GM12878 (cell line): Measurements from ENCODE around the gene LDHA. TPM values are rescaled to one million over a fixed set of nuclear protein-coding genes. Genes with fewer than 3 reads are reported as not detected.
A peak's percentile ranks its signal among the peaks of the same experiment; 100 is the strongest.

Experiments
- BCL11A ChIP-seq: IDR thresholded peaks from 2 replicates; pipeline ENCODE4 v1.6.1; 2011; ENCODE audit warnings: low read depth, low read length
- CBX3 ChIP-seq: fragments of 200-600 bp; sonication (generic); IDR thresholded peaks from 2 replicates; pipeline ENCODE4 v1.6.1; 2016; ENCODE audit warnings: low read depth, borderline replicate concordance
- CHD2 ChIP-seq: IDR thresholded peaks from 2 replicates; pipeline ENCODE4 v1.6.1; 2011; ENCODE audit warnings: low read depth, low read length, improper control_type of control experiment, borderline replicate concordance
- CHD4 ChIP-seq: fragments of 200-600 bp; sonication (generic); IDR thresholded peaks from 2 replicates; pipeline ENCODE4 v1.6.1; 2016; ENCODE audit warnings: mild to moderate bottlenecking
- CREB1 ChIP-seq: IDR thresholded peaks from 2 replicates; pipeline ENCODE4 v1.6.1; 2012; ENCODE audit warnings: low read depth, mild to moderate bottlenecking, inconsistent platforms
- EP300 ChIP-seq, 2 experiments: fragments of 150-350 bp in 1 of 2; IDR thresholded peaks; 2 replicates each; pipeline ENCODE4 v1.6.1; 2011 to 2012; ENCODE audit warnings: low read depth in 2 of 2, low read length in 2 of 2, borderline replicate concordance in 1 of 2, improper control_type of control experiment in 1 of 2, inconsistent platforms in 1 of 2; ENCODE audit not compliant: control insufficient read depth in 1 of 2
- HDGF ChIP-seq: fragments of 450-650 bp; IDR thresholded peaks from 2 replicates; pipeline ENCODE4 v1.6.1; 2016; ENCODE audit warnings: antibody characterized with exemption
- JUNB ChIP-seq: IDR thresholded peaks from 2 replicates; pipeline ENCODE4 v1.6.1; 2016; ENCODE audit warnings: antibody characterized with exemption, mild to moderate bottlenecking
- KAT2A ChIP-seq: conservative IDR thresholded peaks from 2 replicates; pipeline ENCODE4 v1.6.1; 2011; ENCODE audit warnings: low read depth, low read length; ENCODE audit not compliant: control insufficient read depth
- KLF5 ChIP-seq: fragments of 450-650 bp; IDR thresholded peaks from 2 replicates; pipeline ENCODE4 v1.6.1; 2014; ENCODE audit warnings: mild to moderate bottlenecking; ENCODE audit not compliant: partially characterized antibody
- POLR2A ChIP-seq: IDR thresholded peaks from 2 replicates; pipeline ENCODE4 v1.6.1; 2011; ENCODE audit warnings: low read depth, mild to moderate bottlenecking, low read length
- POLR2AphosphoS5 ChIP-seq: IDR thresholded peaks from 2 replicates; pipeline ENCODE4 v1.6.1; 2011; ENCODE audit warnings: mild to moderate bottlenecking, low read length, inconsistent platforms
- RUNX3 ChIP-seq: IDR thresholded peaks from 2 replicates; pipeline ENCODE4 v1.6.1; 2012; ENCODE audit warnings: low read length, inconsistent platforms
- SUZ12 ChIP-seq: fragments of 200-600 bp; sonication (generic); IDR thresholded peaks from one replicate; pipeline ENCODE4 v1.6.1; 2018; ENCODE audit warnings: antibody characterized with exemption, mild to moderate bottlenecking; ENCODE audit not compliant: unreplicated experiment
- YBX1 ChIP-seq: fragments of 450-650 bp; IDR thresholded peaks from 2 replicates; pipeline ENCODE4 v1.6.1; 2016; ENCODE audit warnings: antibody characterized with exemption
- ZNF622 ChIP-seq: fragments of 450-650 bp; IDR thresholded peaks from 2 replicates; pipeline ENCODE4 v1.6.1; 2017; ENCODE audit warnings: mild to moderate bottlenecking, inconsistent platforms
- ZSCAN29 ChIP-seq: fragments of 450-650 bp; IDR thresholded peaks from 2 replicates; pipeline ENCODE4 v1.6.1; 2017; ENCODE audit warnings: mild to moderate bottlenecking, moderate library complexity
- polyA plus RNA-seq, 11 experiments: library from polyadenylated mRNA; depleted of rRNA in 4 of 11; unstranded in 6 of 11; stranded (reverse) in 5 of 11; fragments of >200 nt; fragmentation: Nextera tagmentation in 4 of 11; fragmentation: Illumina TruSeq in 1 of 11; extraction: Ambion mirVana in 4 of 11; extraction: Trizol in 1 of 11; gene quantifications; 1 replicate in 1 of 11; 2 replicates in 10 of 11; pipeline versions ENCODE4 v1.2.1 to v1.2.3, GENCODE V29; 2011 to 2016; ENCODE audit warnings: inconsistent platforms in 2 of 11, missing spikeins in 2 of 11, low read depth in 1 of 11
- total RNA-seq, 4 experiments: library from RNA; depleted of rRNA in 3 of 4; stranded (reverse); fragments of >200 nt in 3 of 4; fragmentation: Illumina TruSeq in 1 of 4; extraction: Trizol in 1 of 4; gene quantifications; 2 replicates each; pipeline versions ENCODE4 v1.2.1 to v1.2.3, GENCODE V29; 2013 to 2021
- TF ChIP-seq, protein P1 (sequence below): fragments of 450-650 bp; IDR thresholded peaks from 2 replicates; pipeline ENCODE4 v1.6.1; 2018; ENCODE audit warnings: mild to moderate bottlenecking, low read depth, moderate library complexity; ENCODE audit not compliant: partially characterized antibody
- TF ChIP-seq, protein P2 (sequence below): IDR thresholded peaks from 2 replicates; pipeline ENCODE4 v1.6.1; 2012; ENCODE audit warnings: low read depth, low read length, improper control_type of control experiment
- TF ChIP-seq, protein P3 (sequence below), 3 experiments: IDR thresholded peaks in 2 of 3; conservative IDR thresholded peaks in 1 of 3; 2 replicates each; pipeline ENCODE4 v1.5.1; 2011; ENCODE audit warnings: low read depth in 3 of 3, low read length in 3 of 3, mild to moderate bottlenecking in 3 of 3, control low read depth in 2 of 3, moderate library complexity in 2 of 3, inconsistent platforms in 1 of 3, mixed read lengths in 1 of 3; ENCODE audit not compliant: control insufficient read depth in 2 of 3, insufficient read depth in 1 of 3; ENCODE audit errors: extremely low read depth in 1 of 3
- TF ChIP-seq, protein P4 (sequence below): IDR thresholded peaks from 2 replicates; pipeline ENCODE4 v1.6.1; 2011; ENCODE audit warnings: mild to moderate bottlenecking, low read depth, low read length, moderate library complexity; ENCODE audit not compliant: insufficient replicate concordance
- TF ChIP-seq, protein P5 (sequence below): fragments of 450-650 bp; IDR thresholded peaks from 2 replicates; pipeline ENCODE4 v1.6.1; 2018; ENCODE audit warnings: borderline replicate concordance, mild to moderate bottlenecking; ENCODE audit not compliant: partially characterized antibody

LDHA gene
- total and polyA plus RNA-seq, 10 of the 15 experiments (the other 5 are each of a cell fraction or from before 2014, with no cell fraction given) = 773 to 2,300 (median 1,367) TPM

DNA sequence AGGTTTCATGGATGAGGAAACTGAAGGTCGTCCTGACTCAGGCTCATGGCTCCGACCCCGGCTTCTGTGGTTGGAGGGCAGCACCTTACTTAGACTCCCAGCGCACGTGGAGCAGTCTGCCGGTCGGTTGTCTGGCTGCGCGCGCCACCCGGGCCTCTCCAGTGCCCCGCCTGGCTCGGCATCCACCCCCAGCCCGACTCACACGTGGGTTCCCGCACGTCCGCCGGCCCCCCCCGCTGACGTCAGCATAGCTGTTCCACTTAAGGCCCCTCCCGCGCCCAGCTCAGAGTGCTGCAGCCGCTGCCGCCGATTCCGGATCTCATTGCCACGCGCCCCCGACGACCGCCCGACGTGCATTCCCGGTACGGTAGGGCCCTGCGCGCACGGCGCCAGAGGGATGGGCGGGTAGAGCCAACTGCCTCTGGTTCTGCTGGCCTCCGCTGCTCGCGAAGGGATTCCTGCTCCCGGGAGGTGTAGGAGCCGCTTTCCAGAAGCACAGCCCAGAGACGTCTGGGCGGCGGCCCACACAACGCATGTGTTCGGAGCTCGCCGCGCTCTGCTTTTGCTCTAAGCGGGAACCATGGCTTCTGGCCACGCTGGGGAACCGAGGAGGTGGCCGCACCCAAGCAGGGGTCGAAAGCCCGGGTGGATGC, at the start of gene LDHA (continued):
- TF ChIP-seq, protein P1, sequence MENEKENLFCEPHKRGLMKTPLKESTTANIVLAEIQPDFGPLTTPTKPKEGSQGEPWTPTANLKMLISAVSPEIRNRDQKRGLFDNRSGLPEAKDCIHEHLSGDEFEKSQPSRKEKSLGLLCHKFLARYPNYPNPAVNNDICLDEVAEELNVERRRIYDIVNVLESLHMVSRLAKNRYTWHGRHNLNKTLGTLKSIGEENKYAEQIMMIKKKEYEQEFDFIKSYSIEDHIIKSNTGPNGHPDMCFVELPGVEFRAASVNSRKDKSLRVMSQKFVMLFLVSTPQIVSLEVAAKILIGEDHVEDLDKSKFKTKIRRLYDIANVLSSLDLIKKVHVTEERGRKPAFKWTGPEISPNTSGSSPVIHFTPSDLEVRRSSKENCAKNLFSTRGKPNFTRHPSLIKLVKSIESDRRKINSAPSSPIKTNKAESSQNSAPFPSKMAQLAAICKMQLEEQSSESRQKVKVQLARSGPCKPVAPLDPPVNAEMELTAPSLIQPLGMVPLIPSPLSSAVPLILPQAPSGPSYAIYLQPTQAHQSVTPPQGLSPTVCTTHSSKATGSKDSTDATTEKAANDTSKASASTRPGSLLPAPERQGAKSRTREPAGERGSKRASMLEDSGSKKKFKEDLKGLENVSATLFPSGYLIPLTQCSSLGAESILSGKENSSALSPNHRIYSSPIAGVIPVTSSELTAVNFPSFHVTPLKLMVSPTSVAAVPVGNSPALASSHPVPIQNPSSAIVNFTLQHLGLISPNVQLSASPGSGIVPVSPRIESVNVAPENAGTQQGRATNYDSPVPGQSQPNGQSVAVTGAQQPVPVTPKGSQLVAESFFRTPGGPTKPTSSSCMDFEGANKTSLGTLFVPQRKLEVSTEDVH = no peak
- TF ChIP-seq ZNF622 (no peak), CBX3 (no peak), POLR2AphosphoS5 (peak; percentile 99), JUNB (no peak), YBX1 (no peak), KLF5 (peak; percentile 68), CHD4 (no peak), KAT2A (no peak), BCL11A (0 out of 2 replicates have a peak, but pooled peaks have one; percentile 4), RUNX3 (peak; percentile 57), CHD2 (no peak), EP300 (IDR thresholded peaks at IDR 0.05; ENCODE audit: borderline replicate concordance in 1 of 2, control insufficient read depth in 1 of 2, low read depth in 2 of 2, low read length in 2 of 2) (0 out of 4 replicates have a peak, but pooled peaks of 1 of the 2 experiments have one; percentile 9), CREB1 (peak; percentile 98), POLR2A (peak; percentile 100), SUZ12 (no peak), ZSCAN29 (peak; percentile 57; the same call in 1 of the 2 replicates), HDGF (no peak)
- TF ChIP-seq, protein P2, sequence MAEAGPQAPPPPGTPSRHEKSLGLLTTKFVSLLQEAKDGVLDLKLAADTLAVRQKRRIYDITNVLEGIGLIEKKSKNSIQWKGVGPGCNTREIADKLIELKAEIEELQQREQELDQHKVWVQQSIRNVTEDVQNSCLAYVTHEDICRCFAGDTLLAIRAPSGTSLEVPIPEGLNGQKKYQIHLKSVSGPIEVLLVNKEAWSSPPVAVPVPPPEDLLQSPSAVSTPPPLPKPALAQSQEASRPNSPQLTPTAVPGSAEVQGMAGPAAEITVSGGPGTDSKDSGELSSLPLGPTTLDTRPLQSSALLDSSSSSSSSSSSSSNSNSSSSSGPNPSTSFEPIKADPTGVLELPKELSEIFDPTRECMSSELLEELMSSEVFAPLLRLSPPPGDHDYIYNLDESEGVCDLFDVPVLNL = no peak
- TF ChIP-seq, protein P3, sequence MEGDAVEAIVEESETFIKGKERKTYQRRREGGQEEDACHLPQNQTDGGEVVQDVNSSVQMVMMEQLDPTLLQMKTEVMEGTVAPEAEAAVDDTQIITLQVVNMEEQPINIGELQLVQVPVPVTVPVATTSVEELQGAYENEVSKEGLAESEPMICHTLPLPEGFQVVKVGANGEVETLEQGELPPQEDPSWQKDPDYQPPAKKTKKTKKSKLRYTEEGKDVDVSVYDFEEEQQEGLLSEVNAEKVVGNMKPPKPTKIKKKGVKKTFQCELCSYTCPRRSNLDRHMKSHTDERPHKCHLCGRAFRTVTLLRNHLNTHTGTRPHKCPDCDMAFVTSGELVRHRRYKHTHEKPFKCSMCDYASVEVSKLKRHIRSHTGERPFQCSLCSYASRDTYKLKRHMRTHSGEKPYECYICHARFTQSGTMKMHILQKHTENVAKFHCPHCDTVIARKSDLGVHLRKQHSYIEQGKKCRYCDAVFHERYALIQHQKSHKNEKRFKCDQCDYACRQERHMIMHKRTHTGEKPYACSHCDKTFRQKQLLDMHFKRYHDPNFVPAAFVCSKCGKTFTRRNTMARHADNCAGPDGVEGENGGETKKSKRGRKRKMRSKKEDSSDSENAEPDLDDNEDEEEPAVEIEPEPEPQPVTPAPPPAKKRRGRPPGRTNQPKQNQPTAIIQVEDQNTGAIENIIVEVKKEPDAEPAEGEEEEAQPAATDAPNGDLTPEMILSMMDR (IDR thresholded peaks at IDR 0.05 in 2 of 3, conservative IDR thresholded peaks at IDR 0.05 in 1 of 3; ENCODE audit: control insufficient read depth in 2 of 3, extremely low read depth in 1 of 3, insufficient read depth in 1 of 3, low read depth in 3 of 3, low read length in 3 of 3) = no peak
- TF ChIP-seq, protein P4, sequence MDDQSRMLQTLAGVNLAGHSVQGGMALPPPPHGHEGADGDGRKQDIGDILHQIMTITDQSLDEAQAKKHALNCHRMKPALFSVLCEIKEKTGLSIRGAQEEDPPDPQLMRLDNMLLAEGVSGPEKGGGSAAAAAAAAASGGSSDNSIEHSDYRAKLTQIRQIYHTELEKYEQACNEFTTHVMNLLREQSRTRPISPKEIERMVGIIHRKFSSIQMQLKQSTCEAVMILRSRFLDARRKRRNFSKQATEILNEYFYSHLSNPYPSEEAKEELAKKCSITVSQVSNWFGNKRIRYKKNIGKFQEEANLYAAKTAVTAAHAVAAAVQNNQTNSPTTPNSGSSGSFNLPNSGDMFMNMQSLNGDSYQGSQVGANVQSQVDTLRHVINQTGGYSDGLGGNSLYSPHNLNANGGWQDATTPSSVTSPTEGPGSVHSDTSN = no peak
- TF ChIP-seq, protein P5, sequence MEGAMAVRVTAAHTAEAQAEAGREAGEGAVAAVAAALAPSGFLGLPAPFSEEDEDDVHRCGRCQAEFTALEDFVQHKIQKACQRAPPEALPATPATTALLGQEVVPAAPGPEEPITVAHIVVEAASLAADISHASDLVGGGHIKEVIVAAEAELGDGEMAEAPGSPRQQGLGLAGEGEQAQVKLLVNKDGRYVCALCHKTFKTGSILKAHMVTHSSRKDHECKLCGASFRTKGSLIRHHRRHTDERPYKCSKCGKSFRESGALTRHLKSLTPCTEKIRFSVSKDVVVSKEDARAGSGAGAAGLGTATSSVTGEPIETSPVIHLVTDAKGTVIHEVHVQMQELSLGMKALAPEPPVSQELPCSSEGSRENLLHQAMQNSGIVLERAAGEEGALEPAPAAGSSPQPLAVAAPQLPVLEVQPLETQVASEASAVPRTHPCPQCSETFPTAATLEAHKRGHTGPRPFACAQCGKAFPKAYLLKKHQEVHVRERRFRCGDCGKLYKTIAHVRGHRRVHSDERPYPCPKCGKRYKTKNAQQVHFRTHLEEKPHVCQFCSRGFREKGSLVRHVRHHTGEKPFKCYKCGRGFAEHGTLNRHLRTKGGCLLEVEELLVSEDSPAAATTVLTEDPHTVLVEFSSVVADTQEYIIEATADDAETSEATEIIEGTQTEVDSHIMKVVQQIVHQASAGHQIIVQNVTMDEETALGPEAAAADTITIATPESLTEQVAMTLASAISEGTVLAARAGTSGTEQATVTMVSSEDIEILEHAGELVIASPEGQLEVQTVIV = no peak
